CD4-positive, alpha-beta T cell treated with Interleukin-17A for 1 hour (primary cell): ENCODE data around the gene FCGR1A.
"Not testable (repeated sequence)": the region's sequence is repeated elsewhere in the genome, so short reads cannot be mapped to it uniquely, and the experiment has no call there.

ENCODE experiments used
- DNase-seq: peaks from one replicate; pipeline ENCODE4 v3.0.0-alpha.2; 2020

Gene FCGR1A

DNA sequence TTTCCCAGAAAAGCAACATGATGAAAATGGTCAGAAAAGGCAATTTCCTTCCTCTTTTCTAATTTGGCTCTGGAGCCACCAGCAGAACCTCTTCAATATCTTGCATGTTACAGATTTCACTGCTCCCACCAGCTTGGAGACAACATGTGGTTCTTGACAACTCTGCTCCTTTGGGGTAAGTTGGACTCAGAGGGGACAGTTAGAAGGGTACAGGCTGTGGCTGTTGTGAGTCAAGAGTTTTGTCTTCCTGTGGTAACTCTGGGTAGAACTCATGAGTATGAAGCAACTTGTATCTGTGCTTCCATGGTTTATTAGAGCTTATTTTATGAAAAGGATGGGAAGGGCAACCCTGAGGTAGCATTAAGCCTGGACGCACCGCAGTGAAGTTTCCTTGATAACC, at the start of gene FCGR1A:
Gene FCGR1A, plus strand, starts transcription at position 95 of the 400 bp plus-strand sequence. Its CDS starts 50 bp downstream, at position 145.
- DNase-seq = not testable (repeated sequence)

DNA sequence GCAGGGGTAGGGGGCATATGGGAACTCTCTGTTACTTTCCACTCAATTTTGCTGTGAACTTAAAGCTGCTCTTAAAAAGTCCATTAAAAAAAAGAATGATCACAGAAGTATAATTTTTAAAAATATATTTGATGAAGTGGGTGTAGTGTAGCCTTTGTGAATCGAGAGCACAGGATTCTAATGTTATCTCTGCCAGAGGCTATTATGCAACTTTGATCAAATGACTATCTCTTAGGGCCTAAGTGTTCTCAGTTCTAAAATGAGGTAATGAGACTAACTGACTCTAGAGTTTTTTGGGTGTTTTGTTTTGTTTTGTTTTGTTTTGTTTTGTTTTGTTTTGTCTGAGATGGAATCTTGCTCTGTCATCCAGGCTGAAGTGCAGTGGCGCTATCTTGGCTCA, 49.7 kb upstream of the FCGR1A start:
- not testable (repeated sequence) for DNase-seq

DNA sequence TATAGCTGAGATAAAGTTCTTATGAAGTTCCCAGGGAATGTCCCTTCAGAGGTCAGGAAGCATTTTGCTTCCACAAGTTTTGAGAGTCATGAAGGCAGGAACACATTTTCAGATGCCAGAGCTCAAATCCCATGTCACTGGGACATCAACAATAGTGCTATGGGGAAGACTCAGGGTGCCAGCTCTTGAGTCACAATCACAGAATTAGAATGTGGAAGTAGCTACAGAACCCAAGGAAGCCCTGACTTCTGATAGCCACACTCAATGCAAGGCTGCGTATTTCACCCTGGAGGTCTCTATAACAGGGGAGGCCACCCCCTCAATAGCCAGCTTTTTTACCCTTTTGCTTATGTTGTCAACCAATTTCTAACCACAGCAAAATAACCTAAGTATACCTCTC, 47.8 kb upstream of the FCGR1A start:
- not testable (repeated sequence) for DNase-seq

DNA sequence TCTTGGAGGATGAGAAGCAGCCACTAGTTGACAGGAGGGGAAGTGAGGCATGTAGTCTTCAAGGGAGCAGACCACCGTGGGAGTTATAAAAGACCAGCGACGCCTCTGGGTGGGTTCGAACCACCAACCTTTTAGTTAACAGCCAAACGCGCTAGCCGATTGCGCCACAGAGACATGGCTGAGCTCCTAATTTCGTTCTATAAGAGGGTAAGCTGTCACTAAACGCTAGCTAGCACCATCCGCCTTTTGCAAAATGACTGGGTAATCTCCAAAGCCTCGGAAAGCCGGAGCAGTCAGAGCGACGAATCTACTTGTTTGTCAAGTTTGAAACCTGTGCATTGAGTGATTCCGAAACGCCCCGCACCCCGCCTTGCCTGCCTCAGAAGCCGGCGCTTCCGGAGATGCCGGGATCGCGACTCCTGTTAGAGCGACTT, 42.3 kb upstream of the FCGR1A start:
- DNase-seq = peak; percentile 61

DNA sequence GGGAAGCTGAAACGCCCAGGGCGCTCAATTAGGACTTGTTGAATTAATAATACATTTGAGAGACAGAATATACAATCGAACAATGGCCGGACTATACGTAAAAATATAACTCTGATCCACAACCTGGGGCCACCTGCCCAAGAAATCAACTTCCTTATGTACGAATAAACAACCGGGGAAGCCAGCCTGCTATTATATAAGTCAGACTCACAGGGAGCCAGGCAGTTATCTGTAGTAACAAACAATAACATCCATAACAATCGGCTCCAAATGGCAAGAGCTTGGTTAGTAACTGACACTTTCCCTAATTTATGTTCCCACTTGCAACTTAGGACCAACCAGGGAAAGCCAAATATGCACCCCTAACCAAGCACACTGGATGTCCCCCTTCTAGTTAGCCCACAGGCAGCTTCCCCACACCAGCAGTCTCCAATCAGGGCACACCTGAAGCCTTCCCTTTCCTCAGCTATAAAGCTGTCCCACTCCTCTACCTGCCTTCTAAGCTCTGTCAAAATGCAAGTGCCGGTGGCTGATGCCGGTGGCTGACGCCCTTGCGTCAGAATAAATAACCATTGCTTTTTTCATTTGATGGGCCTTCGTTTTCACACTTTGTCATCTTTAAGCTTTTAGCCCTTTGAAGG, 41.8 kb upstream of the FCGR1A start:
- DNase-seq = not testable (repeated sequence)

DNA sequence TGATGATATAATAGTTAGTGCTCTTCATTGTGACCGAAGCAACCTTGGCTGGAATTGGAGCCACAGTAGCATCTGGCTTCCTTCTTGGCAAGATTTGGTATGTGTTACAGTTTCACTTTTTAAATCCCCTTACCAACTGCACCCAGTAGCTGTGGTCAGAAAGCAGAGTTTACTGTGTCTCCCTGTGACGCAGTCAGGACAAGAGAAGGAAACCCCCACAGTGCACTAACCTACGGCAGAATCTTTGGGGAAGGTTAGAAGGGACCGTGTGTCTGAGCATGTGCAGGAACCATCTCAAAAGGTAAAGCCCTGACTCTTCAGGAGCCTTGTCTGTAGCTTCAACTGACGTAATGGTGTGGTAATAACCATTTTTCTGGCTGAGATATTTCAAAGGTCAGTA, 40.6 kb upstream of the FCGR1A start:
- not testable (repeated sequence) for DNase-seq

DNA sequence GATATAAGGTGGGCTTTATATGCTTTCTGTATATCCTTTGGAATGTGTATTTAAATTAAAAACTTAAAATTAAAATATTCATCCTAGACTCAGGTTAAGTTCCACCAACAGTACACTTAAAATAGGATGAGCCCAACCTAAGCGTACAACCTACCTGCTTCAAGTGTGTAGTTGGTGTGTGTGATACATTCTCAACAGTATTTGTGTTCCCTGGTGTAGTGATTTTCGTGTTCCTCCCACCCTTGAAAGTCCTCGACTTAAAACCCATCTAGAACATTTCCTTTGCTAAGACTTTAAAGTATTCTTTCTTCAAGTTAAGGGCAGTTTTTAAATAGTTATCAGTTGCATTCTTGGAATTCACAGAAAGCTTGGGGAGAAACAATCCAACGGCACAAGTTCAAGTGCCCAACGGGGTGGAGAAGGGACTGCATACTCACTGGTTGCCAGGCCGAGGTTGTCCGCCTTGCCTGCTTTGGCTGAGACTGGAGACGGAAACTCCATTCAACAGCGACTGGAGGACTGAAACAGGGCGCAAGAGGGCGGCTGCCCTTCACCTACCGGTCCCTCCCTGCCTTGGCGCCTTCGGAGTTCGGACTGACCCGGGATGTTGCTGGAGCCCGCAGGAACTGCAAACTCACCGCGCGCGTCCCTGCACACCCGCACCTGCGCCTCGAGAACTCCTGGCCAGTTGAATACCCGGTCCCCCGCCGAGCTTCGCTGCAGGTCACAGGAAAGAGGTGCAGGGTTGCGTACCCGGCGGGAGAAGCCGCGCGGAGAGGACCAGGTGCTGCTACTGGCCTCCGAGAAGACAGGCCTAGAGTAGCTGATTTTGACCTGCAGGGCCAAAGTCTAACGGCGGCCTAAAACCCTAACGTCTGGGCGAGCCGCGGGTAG, 35.8 kb upstream of the FCGR1A start:
- not testable (repeated sequence) for DNase-seq

DNA sequence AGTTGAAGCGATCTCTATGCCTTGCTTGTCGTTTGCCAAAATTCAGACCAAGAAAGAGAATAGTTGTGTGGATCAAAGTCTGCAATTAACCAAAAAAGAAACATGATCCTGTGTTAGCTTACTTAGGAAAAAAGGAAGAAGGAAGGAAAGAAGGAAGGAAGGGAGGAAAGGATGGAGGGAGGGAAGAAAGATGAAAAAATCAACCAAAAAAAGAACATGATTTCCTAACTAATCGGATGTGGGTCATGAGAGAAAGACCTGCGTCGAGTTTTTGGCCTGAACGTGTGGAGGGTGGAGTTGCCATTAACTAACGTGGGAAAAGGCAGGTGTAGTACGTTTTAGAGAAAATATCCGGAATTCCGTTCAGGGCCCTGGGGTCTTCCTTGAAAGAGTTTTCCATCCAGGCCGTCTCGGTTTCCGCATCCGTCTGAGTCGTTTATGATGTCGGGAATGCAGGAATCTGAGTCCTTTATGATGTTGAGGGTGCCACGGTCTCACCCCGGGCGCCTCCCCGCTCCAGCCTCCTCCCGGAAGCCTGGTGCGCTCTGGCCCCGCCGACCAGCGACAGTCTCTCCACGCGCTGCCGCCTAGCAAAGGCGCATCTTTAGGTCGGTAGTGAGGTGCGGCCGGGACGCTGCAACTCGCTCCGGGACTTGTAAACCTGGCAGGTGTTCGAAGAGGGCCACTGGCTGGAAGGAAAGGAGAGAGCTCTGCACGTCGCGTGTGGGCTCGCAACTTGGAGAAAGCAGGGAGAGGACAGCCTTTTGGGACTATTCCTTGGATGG, 34.9 kb upstream of the FCGR1A start:
- DNase-seq = not testable (repeated sequence)

DNA sequence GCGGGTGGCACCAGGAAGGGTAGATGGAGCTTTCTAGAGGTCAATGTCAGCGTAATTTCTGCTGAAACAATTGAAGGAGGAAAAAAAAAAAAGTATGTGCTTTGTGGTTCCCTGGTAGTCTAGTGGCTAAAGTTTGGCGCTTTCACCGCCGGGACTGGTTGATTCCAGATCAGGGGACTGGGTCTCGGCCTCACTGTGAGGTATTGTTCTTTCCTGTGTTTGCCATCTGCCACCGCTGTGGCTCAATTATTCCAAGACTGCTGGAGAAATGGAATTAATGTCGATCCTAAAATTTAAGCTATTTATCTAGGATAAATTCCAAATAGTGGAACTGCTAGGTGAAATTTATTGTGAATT, 34.4 kb upstream of the FCGR1A start:
- DNase-seq = not testable (repeated sequence)

DNA sequence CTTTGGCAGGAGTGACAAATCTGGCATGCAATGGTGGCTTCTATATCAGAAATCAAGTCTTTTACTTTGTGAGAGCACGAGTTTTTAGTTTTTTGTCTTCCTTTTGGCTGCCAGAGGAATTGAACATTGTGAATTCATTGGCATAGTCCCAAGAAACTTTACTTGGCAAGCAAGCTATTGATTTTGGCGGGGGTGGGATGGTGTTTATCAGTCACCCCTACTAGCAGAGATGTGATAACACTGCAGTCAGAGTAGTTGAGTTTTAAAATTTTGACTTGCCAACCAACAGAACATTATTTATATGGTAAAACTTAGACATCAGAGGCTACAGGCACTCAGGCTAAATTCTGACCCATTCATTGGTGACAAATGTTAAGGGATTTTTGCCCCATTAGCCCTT, 31.9 kb upstream of the FCGR1A start:
- DNase-seq = not testable (repeated sequence)

DNA sequence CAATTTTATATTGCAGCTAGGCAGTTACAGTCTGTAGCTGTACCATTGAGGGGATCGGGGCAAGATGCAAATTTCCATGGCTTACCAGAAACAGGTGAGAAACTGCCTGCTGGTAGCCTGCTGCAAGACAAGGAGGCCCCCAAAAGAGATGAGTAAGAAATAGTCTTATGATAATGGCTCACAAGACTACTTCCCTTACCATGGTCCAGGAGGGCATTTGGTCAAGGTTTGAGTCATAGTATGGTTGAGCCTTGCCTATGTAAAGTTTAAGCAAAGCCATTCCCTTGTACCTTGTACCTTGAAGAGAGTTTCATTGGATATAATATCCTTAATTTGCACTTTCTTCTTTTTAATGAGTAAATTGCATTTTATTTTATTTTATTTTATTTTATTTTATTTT, 30.3 kb upstream of the FCGR1A start:
- DNase-seq = not testable (repeated sequence)

DNA sequence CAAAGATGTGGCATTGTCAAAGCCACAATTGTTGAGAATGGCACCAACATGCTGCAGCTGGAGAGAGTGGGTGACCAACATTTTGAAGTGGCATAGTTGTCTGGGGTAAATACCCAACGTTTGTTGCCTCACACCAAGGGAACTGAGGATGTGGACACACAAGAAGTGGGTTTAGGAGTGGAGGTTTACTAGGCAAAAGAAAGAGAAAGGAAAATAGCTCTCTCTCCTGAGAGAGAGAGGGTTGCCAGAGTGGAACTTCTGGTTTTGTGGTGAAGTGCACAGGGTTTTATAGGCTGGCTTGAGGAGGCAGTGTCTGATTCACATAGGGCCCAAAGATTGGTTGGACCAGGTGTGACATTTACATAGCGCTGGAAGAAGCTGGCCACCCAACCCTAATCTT, 29.0 kb upstream of the FCGR1A start:
- not testable (repeated sequence) for DNase-seq

DNA sequence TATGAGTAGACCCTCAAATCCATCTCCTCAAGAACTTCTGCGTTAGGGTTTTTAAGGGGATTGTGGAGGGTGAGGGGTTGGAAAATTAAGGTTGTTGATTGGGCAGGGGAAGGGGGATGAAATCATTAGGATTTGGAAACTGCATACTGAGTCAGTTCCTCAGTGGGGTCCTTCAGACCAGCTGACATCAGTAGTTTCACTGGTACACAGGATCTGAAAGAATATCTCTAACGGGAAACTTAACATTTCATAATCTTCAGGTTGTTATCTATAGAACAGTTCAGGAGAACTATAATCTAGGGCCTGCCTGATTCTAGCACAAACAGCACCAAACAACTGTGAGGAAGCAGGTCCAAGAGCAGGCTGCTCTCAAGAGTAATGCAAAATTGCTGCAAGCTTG, 27.2 kb upstream of the FCGR1A start:
- DNase-seq = not testable (repeated sequence)

DNA sequence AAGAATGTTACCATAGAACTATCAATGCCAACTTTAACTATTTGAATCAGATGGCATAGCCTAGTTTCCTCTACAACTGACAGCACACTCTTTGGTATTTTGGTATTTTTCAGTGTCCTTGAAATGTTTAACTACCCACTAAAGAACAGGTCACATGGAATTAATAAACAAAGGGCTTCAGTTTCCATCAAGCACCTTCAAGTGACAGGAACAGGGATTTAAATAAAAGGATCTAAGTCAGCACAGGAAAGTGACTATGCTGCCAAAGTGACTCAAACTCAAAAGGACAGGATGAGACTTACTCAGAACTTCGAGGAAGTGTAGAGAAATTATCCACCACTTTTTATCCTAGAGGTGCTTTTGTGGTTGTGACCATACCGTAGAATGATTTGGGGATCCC, 20.2 kb upstream of the FCGR1A start:
- DNase-seq = not testable (repeated sequence)

DNA sequence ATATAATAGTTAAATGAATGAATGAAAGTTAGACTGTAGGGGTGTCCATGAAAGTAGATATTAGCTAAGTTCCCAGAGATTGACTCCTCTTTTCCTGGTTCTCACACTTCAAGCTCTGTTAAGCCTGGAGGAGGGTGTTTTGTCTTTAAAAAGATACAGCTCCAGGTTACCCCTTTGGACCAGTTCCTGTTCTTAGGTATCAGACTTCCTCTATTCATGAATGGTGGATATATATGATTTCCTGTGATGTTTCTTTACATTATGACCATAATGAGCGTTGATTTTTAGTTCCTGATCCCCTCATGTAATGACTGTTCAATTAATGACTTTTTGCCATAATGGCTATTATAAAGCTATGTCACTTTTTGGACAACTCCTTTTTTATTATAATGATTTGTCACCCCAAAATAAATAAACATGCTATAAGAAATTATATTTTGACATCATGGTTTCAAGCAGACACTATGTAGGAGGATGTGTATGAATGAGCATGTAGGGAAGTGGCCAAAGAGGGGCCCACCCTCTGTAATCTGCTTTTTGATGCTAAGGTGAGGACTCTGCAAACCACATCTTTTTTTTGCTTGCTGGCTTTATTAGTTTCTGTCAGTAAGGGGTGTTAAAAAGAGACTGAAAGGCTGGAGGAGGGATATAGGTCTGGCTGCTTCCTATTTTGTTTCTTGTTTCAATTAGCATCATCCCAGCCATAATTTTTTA, 18.2 kb upstream of the FCGR1A start:
- DNase-seq = not testable (repeated sequence)

DNA sequence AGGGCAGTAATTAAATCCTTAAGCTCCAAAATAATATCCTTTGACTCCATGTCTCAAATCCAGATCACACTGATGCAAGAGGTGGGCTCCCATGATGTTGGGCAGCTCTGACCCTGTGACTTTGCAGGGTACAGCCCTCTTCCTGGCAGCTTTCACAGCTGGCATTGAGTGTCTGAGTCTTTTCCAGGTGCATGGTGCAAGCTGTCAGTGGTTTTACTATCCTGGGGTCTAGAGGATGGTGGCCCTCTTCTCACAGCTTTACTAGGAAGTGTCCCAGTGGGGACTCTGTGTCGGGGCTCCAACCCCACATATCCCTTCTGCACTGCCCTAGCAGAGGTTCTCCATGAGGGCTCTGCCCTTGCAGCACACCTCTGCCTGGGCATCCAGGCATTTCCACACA, 16.3 kb upstream of the FCGR1A start:
- not testable (repeated sequence) for DNase-seq

DNA sequence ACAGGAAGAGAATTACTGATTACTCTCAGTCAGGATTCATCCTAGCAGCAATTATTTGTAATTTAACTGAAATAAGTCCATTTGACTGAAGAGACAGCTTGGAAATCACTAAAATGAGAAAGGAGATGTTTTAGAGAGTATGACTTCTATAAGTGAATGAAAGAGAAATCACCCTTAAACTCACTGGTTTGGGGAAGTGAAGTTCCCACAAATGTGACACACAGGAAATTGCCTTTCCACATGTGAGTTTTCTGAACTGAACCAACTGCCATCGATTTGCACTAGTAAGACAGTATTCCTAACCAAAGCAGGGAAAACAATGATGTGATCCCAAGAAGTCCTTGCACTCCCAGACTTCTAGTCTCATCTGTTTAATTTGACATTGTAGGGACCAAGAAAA, 13.3 kb upstream of the FCGR1A start:
- not testable (repeated sequence) for DNase-seq

DNA sequence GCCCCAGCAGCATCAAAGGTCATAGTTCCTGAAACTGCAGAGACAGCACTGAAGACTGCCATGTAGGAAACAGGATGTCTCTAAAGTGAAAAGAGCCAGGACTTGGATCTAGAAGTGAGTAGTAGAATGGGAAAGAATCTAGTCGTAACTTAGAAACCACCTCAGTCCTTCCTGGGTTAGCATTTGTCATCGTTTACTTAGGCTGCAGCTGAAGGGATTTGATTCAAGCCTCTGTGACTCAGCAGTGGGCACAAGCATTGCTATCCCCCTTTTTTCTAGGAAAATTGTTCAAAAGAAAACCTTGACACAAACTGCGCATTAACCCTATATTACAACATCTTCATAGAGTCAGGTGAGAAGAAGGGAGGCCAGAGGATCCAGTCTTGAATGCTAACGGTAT, 11.8 kb upstream of the FCGR1A start:
- not testable (repeated sequence) for DNase-seq

DNA sequence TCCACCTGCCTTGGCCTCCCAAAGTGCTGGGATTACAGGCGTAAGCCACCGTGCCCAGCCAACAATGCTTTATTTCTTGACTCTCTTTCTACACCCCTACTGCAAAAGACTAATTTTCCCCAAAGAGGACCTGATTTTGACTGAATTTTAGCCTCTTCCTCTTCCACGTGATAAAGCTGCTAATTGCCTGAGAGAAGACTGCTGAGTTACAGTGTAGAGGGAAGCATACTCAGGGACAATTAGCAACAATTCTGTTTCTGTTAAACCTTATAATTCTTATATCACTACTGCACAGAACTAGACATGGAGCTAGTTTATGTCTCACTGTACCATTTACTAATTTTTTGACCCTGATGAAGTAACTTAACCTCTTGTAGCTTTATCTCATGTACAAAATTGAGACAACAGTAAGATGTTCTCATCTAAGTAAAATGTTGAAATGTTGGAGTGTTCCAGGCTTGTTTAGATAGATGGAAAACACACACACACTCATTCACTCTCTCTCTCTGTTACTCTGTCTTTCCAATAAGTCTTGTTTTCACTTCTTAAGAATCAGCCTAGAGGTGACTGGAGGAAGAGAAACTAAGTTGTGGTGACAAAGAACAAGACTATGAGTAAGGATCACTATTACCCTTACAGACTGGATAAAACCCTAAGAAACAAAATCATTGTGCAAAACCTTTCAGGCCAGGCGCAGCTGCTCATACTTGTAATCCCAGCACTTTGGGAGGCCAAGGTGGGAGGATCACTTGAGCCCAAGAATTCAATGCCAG, 10.7 kb upstream of the FCGR1A start:
- DNase-seq = not testable (repeated sequence)

DNA sequence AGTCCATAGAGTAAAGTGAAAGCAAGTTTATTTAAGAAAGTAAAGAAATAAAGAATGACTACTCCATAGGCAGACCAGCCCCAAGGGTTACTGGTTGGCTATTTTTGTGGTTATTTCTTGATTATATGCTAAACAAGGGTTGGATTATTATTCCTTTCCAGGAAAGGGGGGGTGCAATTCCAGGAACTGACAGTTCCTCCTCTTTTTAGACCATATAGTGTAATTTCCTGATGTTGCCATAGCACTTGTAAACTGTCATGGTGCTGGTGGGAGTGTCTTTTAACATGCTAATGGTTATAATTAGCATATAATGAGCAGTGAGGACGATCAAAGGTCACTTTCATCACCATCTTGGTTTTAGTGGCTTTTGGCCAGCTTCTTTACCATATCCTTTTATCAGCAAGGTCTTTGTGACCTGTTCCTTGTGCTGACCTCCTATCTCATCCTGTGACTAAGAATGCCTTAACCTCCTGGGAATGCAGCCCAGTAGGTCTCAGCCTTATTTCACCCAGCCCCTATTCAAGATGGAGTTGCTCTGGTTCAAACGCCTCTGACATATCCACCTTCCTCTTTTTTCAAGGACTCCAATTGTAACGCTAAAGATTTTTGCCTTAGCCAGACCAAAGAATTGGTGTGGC, 6.9 kb upstream of the FCGR1A start:
- DNase-seq = not testable (repeated sequence)

DNA sequence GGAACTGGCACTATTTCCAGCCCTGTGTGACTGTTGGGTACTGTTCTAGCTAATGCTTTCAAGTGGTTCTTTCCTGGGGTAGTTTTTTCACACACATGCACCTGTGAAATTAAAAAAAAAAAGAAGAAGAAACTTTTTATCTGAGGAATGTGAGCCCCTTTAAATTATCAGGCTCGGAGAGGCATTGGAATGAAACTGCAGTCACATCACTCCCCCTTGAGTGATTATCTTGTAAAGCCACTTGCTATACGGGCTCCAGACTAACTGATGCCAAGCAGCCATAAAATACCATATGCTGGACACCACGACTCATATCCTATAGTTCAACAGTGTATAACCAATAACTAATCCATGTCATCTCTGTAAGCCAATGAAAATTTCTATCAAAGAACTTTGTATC, 5.4 kb upstream of the FCGR1A start:
- DNase-seq = not testable (repeated sequence)
